Right cardiac atrium (tissue), 5 donors: ENCODE results near the gene PP2D1. TPM values are rescaled to one million over a fixed set of nuclear protein-coding genes. Genes with fewer than 3 reads are reported as not detected.

Source experiments
- ATAC-seq, 2 donors: fragments of 200-7000 bp; cut with Tn5 transposase; one replicate each; pipeline versions ENCODE4 v1.8.0 to v1.9.1; 2020; ENCODE audit warnings: moderate library complexity in 2 of 2, mild to moderate bottlenecking in 1 of 2
- DNase-seq, 3 donors: peaks; one replicate each; pipeline ENCODE4 v3.0.0-alpha.2; 2020
- H3K27ac ChIP-seq: one replicate; pipeline ENCODE4 v1.5.1; 2013; ENCODE audit warnings: mild to moderate bottlenecking, low read length, control low read depth, moderate library complexity
- H3K27me3 ChIP-seq: one replicate; pipeline ENCODE4 v1.6.1; 2013; ENCODE audit not compliant: control insufficient read depth, insufficient read depth
- H3K4me1 ChIP-seq: one replicate; pipeline ENCODE4 v1.6.1; 2013; ENCODE audit warnings: low read length; ENCODE audit not compliant: control insufficient read depth, insufficient read depth
- H3K4me3 ChIP-seq: one replicate; pipeline ENCODE4 v1.5.1; 2013; ENCODE audit warnings: low read length, control low read depth
- H3K9me3 ChIP-seq: one replicate; pipeline ENCODE4 v1.6.1; 2013; ENCODE audit warnings: low read length; ENCODE audit not compliant: control insufficient read depth
- WGBS: extraction: QIAGEN DNeasy Blood & Tissue Kit; methylation state at CpG from one replicate; pipeline ENCODE4 v1.1.7; 2013; 5-methylcytosine and 5-hydroxymethylcytosine counted together
- intact Hi-C, 4 donors: fragments of 100-400 bp; cut with DNase I; formaldehyde crosslinking; loops; one replicate each; pipeline versions ENCODE4 v1.11.0 to v1.14.0; 2022 to 2023
- polyA plus RNA-seq: library from polyadenylated mRNA; stranded (reverse); fragments of 200-250 nt; gene quantifications from one replicate; pipeline ENCODE4 v1.2.3, GENCODE V29; 2013
- total RNA-seq, 4 donors: library from RNA; stranded (reverse); fragmentation: NEBNext Ultra II Directional; extraction: Animal tissue kit (Norgen Biotek cat#: 25700); gene quantifications; one replicate each; pipeline ENCODE4 v1.2.1, GENCODE V29; 2021
- donor health status: healthy with polysubstance abuse.
- donor health status: DM: no; HTN: yes; CAD: no.
- donor health status: DM: no; HTN: no; CAD: no.
- donor health status: DM: no; HTN: yes; CAD: no; lungs with severe emphysema.
- donor health status: DM: yes; HTN: yes; CAD: no.

PP2D1 gene
- total and polyA plus RNA-seq, 5 donors = not detected

DNA sequence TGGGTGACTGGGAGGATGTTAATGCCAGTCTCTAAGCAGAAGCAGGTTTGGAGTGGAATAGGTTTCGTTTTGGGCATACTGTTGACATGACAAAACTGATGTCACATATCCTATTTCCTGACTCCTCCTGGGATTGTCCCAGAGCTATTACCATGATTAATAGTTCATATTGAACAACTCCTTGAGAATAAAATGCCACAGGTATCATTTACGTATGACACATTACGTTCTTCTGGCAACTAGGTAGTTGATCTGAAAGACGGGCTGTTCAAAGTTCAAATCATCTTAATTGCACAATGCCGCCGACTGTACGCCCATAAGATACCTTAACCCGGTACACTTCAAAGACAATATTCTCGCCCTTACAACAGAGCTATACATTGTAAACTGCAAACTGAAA lies 66.5 kb downstream of the PP2D1 start:
- WGBS = 97% methylated on average over 9 of the region's 9 CpGs
- H3K27ac ChIP-seq = no peak overlapping the region
- intact Hi-C loops = loop anchor here in 2 of 4 donors (5.0 to 10.0 kb wide), 2 partner anchors 97 to 239 kb away; partner anchors contain the start of genes SGO1 (in 2 of the 2) and KAT2B (in 1 of the 2)
- H3K9me3 ChIP-seq = no peaks in the 10 kb centered on the region
- ATAC-seq (no peak), DNase-seq (no peak)
- H3K4me1 ChIP-seq = no peaks in the 10 kb centered on the region
- H3K4me3 ChIP-seq = peak overlapping the region; percentile 64
- H3K27me3 ChIP-seq = no peaks in the 10 kb centered on the region

GRCh38 chr3:19940643-19941042 lies 71.4 kb downstream of the PP2D1 start:
- Histone ChIP-seq H3K27ac (no peak overlapping the region), H3K4me1 (no peaks in the 10 kb centered on the region), H3K27me3 (no peaks in the 10 kb centered on the region), H3K4me3 (no peak overlapping the region), H3K9me3 (no peaks in the 10 kb centered on the region)
- 91% methylated on average over 1 of the region's 1 CpG for WGBS
- intact Hi-C loops = loop anchor here in 2 of 4 donors (10.0 kb wide), 1 partner anchor 244 kb away; the partner anchor contains the start of gene SGO1 (in 2 of the 2)
- DNase-seq (no peak), ATAC-seq (no peak)

DNA sequence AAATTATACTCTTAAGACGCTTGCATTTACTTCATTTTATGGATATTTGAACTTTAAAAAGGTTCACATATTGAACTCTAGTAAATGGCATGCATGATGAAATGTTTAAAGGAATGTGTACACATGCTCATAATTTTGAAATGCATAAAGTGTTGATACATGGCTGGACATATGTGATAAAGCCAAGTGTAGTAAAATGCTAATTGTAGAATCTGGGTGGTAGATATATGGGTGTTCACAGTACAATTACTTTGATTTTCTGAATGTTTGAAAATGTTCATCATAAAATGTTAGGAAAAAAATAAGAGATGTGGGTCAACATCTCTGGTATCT lies 73.8 kb downstream of the PP2D1 start:
- Histone ChIP-seq H3K9me3 (no peaks in the 10 kb centered on the region), H3K27ac (no peak overlapping the region), H3K4me3 (no peak overlapping the region), H3K27me3 (no peaks in the 10 kb centered on the region), H3K4me1 (no peaks in the 10 kb centered on the region)
- ATAC-seq (no peak), DNase-seq (no peak)
- WGBS = 97% methylated on average over 1 of the region's 1 CpG
- intact Hi-C loops = no loop called here

DNA sequence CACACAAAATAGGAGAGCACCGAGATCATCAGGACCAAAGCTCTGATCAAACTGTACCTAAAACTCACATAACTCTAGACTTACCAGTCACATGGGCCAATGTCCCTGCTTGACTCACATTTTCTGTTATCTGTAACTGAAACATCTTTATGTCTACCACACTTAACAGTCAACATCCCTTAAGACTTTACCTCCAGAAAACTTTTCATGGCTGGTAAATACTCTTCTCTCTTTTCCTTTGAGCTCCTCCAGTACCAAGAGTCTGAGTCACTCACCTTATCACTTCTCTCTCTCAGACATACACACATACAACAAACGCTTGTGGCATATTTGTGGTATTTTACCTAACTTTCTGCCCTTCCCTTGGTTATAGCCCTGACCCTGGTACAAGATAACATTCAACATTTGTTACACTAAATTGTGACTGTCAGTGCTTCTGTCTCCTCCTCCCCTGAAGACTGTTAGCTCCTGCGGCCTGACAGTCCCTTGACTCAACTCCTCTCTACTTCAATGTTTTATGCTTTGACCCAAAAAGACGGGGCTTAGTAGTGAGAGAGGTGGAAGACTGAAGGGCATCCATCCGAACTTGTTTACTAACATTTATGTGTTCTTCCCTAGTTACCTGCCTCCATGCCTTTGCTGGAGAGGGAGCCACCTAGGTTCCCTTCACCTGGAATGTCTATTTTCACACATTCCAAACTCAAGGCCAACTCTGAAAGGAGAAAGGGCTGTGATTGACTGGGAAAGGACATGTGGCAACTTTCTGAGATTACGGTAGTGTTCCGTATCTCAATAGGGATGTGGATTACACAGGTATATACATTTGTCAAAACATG lies 74.4 kb downstream of the PP2D1 start:
- 69% methylated on average over 7 of the region's 7 CpGs for WGBS
- Histone ChIP-seq H3K27ac (no peak overlapping the region), H3K4me1 (no peaks in the 10 kb centered on the region), H3K9me3 (no peaks in the 10 kb centered on the region), H3K4me3 (no peak overlapping the region), H3K27me3 (no peaks in the 10 kb centered on the region)
- ATAC-seq (no peak), DNase-seq (no peak)
- intact Hi-C loops = no loop called here

Other genes with a start within 250 kb of the PP2D1 start
- gene EFHB, start 78.0 kb downstream of the PP2D1 start, total RNA-seq = 1 to 10 TPM in 1 of 4 donors, under 1 TPM in 2, not detected in 1; 0.26 to 1.4 (median 0.50) TPM
- 2.2 TPM for gene EFHB, start 78.0 kb downstream of the PP2D1 start, polyA plus RNA-seq
- 10 to 100 TPM; 45.2 to 71.3 (median 47.9) TPM for gene RAB5A, start 65.2 kb downstream of the PP2D1 start, total RNA-seq
- 32.5 TPM for gene RAB5A, start 65.2 kb downstream of the PP2D1 start, polyA plus RNA-seq
- 10 to 100 TPM; 58.2 to 71.5 (median 71.1) TPM for gene KAT2B, start 28.2 kb upstream of the PP2D1 start, total RNA-seq
- 20.9 TPM for gene KAT2B, start 28.2 kb upstream of the PP2D1 start, polyA plus RNA-seq
- gene SGO1, start 173.9 kb upstream of the PP2D1 start, total RNA-seq = under 1 TPM; 0.20 to 0.43 (median 0.24) TPM
- gene SGO1, start 173.9 kb upstream of the PP2D1 start, polyA plus RNA-seq = not detected